GM12892 (cell line): ENCODE measurements around the gene CCDC60.

Experiments used
- POLR2A ChIP-seq: IDR thresholded peaks from 2 replicates; pipeline ENCODE4 v1.6.1; 2011; ENCODE audit warnings: low read depth, low read length, control low read depth
- POLR2AphosphoS5 ChIP-seq: IDR thresholded peaks from 2 replicates; pipeline ENCODE4 v1.6.1; 2011; ENCODE audit warnings: low read depth, low read length, control low read depth
- TAF1 ChIP-seq: IDR thresholded peaks from 2 replicates; pipeline ENCODE4 v1.6.1; 2011; ENCODE audit warnings: low read depth, mild to moderate bottlenecking, control low read depth, low read length, borderline replicate concordance

DNA sequence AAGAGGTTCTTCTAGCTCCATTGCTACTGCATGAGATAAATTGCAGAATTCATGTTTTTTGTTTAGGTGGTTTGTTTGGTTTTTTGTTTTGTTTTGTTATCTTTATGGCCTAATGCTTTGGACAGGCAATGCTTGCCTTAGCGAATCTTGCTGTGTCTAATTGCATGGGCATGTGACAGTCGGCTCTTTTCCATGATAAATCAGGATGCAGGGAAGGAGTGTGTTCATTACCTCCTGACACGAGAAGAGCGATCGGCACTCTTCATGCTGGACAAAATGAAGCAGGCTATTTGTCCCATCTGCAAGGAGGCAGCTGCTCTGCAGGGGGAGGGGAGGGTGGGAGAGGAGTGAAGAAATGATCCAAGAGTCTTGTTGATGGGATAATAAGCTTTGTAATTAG is 6.5 kb downstream of the CCDC60 start:
- TF ChIP-seq POLR2AphosphoS5: no peak
- no peak for TF ChIP-seq TAF1
- TF ChIP-seq POLR2A: no peak
